ELF-1 (cell line): ENCODE results near the gene ARHGAP27.
"Not testable (repeated sequence)": the region's sequence is repeated elsewhere in the genome, so short reads cannot be mapped to it uniquely, and the experiment has no call there.

ENCODE experiments used
- DNase-seq: peaks from one replicate; pipeline ENCODE4 v3.0.0-alpha.2; 2016; ENCODE audit warnings: low read depth, low spot score

Gene ARHGAP27

DNA sequence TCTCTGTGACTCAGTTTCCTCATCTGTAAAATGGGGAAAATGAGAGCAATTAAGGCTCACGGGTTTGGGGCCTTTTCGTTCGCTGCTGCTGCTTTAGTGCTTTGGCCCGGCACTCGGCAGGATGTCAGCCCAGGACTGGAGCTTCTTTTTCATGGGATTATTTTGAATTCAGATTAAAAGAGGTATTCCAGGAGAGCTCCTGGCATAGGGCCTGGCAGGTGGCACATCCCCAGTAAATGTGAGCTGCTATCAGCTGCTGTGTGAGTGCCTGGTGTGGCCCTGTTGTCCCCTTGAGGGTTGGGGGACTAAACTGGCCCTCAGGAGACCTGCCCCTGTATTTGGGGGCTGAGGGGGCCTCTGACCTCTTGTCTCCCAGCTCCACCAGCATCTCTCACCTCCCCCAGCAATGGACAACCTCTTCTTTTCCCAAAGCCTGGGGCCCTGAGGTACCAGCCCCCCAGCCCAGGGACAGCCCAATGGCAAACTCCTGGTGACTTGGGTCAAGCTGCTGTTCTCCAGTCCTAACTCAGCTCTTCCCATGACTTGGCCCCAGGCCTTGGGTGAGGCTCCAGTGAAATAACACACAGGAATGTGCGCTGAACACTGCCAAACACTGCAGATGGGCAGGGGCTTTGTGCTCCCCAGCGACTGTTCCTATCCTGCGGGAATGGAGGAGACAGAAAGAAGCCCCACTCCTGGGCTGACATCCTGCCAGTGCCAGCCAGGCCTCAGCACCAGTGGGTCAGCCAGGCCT lies 14.4 kb upstream of the ARHGAP27 start:
- not testable (repeated sequence) for DNase-seq

DNA sequence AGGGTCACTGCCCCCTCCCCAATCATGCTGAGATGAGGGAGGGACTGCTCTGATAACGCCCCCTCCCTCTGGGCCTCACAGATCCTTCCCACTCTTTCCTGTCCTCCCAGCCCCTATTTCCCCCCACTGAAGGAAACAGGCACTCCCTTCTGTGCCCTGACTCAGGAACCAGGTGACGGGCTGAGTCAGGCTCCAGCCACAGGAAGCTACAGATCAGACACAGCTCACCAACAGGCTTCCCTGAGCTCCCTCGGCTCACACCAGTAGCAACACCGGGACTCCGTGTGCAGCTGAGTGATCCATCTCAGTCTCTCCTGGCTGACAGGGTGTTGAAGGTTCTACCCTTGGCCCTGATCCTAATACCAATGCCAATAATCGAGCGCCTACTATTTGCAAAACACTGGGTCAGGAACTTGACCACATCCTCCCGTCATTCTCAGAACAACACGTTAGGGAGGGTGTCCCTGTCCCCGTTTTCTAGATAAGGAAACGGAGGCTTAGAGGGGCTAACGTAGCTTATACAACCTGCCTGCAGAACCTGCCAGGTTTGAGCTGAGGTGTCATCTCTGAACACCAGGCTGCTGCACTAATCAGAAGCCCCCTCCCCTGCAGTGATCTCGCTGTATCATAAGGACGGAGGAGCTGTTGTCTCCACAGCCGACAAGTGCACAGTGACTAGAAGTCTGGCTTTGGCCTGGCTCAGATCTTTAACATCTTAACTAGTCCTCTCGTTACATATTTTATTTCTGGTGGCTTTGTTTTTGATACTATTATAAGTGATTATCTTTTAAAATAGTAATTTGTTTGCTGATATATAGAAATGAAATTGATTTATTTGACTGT lies 13.5 kb upstream of the ARHGAP27 start:
- DNase-seq, result not testable (repeated sequence)

DNA sequence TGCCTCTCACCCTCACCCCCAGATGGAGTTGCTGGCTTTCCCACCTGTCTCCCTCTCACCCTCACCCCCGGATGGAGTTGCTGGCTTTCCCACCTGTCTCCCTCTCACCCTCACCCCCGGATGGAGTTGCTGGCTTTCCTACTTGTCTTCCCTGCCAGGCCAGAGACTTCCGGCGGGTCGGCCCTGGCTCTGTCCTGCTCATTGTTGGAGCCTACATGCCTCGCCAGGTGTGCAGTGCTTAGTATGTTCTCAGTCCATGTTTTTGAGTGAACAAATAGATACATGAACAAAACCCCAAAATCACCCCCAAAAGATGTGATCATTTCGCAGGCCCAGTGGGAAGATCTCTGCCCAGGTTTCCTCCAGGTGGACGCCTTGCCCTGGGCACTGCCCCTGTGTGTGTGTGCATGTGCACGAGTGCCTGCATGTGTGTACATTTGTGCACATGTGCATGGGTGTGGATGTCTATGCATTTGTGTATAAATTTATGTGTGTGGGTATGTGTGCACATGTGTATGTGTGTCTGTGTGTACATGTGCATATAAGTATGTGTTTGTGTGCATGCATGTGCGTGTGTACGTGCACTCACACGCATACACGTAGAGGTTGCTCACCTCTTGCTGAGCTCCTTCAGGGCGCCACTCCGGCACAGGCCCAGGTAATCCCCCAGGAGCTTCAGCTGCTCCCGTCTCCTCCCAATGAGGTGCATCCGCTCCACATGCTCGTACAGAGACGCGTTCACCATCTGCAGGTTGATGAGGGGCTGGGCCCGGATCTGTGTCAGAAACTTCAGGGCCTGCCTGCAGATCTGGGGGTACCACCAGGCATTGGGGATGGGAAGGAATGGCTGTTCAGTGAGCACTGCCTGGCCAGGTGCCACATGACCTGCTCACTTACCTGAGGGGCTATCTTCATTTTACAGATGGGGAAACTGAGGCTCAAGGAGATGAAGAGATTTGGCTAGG lies 12.5 kb upstream of the ARHGAP27 start:
- DNase-seq, result not testable (repeated sequence)

DNA sequence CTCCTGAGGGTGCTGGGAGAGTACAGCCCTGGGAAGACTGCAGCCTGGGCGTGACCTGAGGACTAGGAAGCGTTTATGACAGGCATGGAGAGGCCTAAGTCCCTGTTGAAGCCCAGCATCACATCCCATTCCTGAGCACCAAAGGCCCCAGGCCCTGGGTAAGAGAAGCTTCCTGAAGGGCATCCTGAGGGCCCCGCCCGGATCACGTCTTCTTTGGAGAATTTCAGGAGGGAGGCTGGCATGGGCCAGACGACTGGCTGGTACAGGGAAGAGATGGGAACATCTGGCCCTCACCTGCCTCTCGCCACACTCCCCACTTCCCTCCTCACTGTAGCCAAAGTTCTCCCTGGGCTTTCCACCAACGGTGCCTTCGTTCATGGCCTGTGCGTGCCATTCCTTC lies 11.6 kb upstream of the ARHGAP27 start:
- DNase-seq, result not testable (repeated sequence)

DNA sequence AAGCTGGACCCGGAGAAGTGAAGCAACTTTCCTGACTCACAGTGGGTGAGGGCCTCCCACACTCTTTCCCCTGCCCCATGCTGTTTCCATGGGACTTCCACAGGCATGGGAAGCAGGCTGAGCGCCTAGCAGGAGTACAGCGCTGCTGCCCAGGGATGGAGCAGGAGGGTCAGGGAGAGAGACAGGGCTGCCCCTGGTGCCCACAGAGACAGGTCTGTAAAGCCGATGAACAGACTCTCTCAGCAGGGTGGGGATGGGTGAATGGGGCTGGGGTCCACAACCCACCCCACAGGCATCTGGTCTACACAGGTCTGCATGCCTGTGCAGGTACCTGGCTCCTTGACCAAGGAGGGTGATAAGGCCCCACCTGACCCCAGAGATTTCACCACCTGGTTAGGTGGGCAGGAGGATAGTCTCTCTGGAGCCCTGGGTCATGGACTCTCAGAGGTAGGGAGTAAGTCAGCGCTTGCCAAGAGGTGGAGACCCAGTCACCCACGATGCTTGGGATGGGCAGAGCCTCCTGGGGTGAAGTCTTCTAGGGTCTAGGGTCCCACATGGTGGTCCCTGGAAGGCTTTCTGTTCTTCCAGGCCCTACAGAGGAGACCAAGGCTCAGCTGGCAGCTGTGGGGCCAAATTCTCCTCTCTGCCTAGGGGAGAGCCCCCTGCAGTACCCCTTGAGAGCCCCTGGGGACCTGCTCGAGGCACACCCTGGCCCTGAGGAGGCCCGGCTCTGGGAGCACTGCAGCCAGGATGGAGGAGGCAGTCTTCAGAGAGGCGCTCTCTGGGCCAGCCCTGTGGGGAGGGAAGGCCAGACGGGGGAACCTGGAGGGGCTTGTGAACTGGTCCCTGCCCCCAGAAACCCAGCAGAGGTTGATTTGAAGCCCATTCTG lies 10.9 kb upstream of the ARHGAP27 start:
- not testable (repeated sequence) for DNase-seq

DNA sequence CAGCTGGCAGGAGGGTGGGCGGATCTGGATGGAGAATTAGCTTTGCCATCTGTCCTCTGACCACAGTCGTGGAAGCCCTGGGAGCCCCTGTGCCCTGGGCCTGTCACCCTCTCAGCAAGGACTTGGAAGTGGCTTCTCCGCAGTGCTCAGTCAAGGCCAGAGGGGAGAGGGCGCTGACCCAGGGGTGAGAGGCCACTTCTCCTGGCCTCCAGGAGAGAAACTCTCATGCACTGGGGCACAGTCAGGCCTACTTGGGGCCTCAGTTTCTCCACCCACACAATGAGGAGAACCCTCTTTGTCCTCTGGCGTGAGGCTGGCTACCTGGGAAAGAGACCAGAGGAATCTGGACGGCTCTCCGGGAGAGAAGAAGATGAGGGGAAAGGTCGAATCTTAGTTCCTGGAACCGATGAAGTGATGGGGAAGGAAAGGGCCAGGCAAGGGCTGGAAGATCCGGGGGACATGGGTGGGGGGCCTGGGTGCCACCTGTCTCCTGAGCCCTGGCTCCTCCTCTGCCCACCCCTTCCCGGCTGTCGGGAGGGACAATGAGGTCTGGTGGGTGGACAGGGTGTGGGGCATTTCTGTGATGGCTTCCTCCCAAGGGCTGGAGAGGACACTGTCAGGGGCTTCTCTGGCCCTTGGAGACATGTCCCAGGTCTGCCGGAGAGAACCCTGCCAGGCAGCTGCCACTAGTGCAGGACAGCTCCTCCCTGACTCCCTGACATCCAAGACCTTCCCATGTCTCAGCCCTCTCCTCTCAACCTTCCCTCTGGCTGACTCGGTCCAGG lies 9.0 kb upstream of the ARHGAP27 start:
- no peak for DNase-seq

DNA sequence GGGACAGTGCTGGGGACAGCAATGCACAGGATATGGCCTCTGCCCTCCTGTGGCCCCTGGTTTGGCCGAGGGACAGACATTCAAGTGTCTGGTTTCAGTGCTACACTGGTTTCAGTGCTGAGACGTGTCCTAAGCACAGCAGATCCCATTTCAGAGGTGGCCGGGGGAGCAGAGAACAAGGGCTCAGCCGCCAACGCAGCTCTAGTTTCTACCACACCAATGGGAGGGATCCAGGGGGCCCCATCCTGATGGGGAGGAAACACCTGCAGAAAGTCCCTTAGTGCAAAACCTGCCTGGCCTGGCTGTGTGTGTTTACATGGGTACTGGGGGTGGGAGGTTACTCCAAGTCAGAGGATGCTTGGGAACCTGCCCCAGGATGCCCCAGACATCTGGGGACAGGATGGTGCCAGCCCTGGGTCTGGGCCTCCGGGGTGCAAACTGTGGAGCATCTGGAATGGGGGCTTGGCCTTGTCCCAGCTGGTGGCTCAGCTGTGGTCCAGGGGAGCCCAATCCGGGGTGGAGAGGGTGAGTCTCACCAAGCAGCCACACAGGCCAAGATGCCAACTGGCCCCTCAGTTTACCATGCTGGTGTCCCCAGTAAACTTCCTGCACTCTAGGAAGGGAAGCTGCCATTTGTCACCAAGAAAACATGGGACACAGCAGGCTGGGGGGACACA lies 8.3 kb upstream of the ARHGAP27 start:
- not testable (repeated sequence) for DNase-seq

DNA sequence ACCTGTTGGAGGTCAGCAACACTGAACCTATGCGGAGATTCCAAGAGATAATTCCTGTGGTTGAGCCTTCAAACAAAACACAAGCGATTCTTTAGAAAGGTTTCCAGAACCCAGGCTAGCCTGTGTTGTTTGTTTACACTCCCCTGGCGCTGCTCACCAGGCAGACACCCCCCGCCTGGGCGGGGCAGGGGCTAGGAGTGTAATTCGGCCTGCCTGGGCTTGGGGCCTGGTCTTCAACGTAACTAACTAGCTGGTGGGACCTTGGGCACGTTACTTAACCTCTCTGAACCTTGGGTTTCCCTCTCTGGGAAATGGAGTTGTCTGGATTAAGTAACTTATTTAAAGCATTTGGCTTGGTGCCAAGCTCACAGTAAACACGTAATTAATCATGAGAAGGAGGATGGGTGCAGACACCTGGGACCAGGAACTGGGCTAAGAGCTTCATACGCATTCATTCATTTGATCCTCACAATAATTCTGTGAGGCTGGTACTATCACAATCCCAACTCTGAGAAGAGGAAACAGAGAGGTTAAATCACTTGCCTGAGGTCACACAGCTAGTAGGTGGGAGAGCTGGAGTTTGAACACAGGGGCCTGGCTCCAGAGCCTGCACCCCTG lies 7.6 kb upstream of the ARHGAP27 start:
- DNase-seq, result peak; percentile 92

DNA sequence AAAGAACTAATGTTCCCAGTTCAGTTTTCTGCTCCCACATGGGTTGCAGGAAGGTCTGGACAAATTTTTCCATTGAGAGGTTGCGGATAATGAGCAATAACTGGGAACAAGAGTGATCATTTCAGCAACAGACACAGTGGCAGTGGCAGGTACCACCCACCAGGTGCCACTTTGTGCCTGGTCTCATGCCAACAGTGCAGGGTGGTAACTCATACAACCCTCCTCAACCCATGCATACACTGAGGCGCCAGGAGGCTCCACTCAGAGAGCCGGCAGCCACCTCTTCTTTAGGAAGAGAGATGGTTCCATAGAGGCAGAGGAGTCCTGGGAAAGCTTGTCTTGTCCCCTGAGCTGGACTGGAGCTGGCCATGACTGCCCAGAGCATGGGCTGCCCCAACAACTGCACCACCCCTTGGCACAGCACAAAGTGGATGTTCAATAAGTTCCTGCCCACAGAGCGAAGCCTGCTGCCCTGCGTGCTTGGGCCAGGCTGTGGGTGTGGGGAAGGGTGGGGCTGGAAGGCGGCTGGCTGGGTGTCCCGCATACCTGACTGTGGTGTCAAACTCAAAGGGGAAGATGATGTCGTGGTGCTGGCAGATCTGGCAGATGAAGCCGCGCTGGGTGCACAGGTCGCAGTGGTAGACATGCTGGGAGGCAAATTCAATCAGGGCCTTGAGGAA lies 6.4 kb upstream of the ARHGAP27 start:
- DNase-seq, result no peak

DNA sequence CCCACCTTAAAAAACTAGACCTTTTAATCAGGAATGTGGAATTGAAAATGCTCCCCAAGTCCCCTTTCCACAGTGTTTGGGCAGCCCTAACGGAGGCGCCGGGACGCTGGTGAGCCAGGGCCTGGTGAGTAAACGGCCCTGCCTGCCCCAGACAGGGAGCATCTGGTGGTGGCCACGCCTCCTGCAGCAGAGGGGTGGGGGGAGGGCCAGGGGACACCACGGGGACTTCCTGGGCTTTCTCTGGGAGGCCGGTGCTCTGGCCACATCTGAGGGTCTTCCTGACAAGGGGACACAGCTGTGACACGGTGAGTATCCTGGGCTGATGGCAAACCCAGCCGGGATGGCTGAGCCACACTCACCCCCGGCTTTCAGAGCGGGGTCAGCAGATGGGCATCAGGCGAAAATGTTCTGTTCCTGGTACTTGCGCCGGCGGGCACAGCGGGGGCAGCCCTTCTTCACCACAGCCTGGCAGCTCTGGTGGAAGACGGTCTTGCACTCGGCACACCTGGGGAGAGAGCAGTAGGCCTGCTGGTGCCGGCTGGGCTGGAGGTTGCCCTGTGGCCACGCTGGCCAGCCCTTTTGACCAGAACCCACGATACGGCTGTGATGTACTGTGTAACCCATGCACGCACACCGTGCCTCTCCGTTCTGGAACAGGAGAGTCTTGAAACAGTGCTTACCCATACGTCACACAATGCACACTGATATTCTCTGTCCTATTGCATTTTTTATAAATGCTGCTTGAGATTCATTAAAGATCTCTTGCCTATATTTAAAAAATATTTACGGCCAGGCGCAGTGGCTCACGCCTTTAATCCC lies 5.0 kb upstream of the ARHGAP27 start:
- DNase-seq, result no peak

DNA sequence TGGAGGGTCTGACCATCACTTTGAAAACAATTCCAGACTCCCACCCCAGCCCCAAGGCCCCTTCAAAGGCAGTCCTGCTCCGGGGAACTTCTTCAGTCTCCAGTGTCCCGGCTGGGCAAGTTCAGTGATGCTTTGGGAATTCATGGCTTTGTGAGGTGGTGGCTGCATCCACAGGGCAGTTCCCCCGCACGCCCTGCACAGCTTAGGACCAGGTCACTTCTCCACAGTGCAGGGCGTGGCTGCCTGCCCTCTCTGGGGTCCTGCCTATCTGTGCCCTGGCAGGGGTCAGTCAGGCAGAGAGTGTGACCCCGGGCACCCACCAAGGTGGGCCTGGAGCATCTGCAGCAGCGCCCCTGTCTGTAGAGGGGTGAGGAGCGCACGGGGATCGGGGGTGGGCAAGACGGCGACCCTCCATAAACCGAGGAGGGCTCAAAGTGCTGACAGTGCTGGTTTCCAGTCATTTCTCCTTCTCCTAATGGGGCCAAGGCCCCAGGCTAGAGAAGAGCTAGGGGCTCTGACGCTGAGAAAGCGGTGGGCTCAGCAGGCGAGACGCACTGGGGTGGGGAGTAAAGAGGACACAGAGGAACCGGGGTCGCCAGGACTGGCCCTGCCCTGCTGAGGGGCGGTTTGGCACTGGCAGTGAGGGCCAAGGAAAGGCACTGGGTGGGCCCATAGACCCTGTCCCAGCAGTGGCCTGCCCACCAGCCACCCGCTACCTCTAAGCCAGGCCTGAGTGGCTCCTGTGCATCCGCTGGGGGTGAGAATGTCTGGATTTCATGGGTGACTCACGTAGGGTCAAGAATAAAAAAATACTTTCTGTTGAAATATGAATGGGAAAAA lies 4.2 kb upstream of the ARHGAP27 start:
- no peak for DNase-seq

DNA sequence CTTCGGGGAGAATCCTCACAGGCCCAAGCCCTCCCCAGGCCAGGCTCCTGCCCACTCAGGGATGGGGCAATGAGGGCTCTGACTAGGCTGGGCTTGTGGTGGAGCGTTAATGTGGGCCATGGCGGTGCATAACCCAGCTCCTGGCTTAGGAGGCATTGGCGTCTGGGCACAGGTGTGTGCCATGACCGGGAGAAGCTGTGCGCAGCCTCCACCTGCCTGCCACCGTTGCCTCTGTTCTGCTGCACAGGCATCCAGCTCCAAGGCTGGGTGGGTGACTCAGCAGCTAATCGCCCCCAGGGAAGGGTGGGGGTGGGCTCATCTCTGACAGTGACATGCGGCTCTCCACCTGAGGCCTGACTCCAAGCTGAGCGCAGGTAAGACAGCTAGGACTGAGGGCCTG lies 3.5 kb upstream of the ARHGAP27 start:
- peak; percentile 84 for DNase-seq

DNA sequence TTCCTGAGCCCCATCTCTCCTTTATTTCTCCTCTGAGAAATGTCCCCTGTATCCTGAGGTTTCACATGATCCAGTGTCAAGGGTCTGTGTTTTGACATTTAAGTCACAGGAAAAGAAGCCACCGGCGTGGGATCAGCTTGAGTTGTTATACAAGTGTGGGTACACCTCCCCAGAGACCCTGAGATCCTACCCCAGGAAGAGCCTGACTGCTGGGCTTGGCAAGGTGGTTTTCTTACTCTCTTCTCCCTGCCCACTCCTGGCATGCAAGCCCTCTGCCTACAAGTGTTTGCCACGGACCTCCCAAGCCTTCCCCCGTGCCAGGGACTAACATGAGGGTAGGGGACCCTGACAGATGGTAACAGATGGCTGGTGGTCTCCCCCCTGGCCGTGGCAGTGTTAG lies 2.8 kb upstream of the ARHGAP27 start:
- DNase-seq, result no peak

DNA sequence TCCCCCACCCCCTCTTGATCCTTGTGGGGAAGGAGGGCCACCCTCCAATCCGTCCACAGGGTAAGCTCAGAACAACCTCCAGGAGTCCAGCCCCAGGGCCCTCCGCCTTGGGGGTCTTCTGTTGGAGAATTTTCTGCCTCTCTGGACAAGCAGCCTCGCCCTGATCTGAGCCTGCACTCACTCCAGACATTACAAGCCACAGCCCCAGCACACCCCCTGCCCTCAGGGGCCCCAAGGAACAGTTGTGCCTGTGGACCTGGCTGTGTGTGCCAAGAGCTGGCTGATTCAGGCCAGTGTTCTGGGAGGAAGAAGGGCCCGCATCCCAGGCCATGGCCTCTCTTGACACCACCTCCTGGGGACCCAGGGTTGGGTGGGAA lies 477 bp upstream of the ARHGAP27 start:
- peak; percentile 79 for DNase-seq

DNA sequence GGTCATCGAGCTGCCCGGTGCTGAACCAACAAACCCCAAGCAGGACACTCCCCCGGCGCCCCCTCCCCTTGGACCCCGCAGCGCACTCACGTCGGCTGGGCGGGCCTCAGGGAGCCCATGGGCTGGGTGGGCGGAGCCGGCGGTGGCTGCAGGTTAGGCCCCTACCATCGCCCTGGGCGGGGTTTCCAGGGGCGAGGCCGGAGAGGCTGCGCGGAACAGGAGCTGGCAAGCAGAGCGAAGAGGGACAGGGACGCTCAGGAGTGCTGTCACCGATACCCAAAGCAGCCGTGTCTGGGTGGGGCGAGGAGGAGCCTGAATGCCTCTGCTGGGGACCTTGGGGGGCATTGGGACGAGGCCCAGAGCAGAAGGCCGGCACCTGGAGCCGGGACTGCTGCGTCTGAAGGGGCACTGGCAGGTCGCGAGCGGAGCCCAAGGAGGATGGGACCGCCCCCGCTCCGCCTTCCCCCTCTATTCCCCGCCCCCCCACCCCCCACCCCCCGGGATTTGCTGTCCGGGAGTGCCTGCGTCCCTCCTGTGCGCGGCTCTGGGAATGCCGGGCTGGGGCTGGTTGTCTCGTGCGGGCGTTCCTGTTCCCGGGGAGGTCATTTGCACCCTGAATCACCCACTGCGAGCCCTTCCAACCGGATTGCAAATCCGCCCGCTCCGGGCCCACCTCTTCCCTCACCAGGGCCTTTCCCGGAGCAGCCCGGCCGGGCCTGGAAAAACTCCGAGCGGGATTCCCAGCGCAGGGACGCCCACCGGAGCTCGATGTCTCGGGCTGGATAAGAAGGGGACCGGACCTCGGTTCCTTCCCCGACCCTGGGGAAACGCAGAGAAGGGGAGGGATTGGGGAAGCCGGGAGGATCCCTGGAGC lies 902 bp downstream of the ARHGAP27 start:
- peak; percentile 94 for DNase-seq
